Colonic mucosa (tissue), 4 donors: ENCODE results near the gene SPSB1. TPM values are rescaled to one million over a fixed set of nuclear protein-coding genes. Genes with fewer than 3 reads are reported as not detected.

Experiments
- DNase-seq: peaks from one replicate; pipeline ENCODE4 v3.0.0-alpha.2; 2020
- H3K27ac ChIP-seq: fragments of 200-600 bp; one replicate; pipeline ENCODE4 v1.8.0; 2021
- H3K27me3 ChIP-seq: fragments of 200-600 bp; one replicate; pipeline ENCODE4 v1.8.0; 2021
- H3K36me3 ChIP-seq: fragments of 200-600 bp; one replicate; pipeline ENCODE4 v1.8.0; 2021
- H3K4me1 ChIP-seq: fragments of 200-600 bp; one replicate; pipeline ENCODE4 v1.8.0; 2021; ENCODE audit warnings: mild to moderate bottlenecking
- H3K4me3 ChIP-seq: fragments of 200-600 bp; one replicate; pipeline ENCODE4 v1.8.0; 2021
- H3K9ac ChIP-seq, 2 donors: one replicate each; pipeline ENCODE4 v1.7.0; 2013; ENCODE audit warnings: control low read depth in 2 of 2, low read depth in 2 of 2, low read length in 2 of 2
- H3K9me3 ChIP-seq: fragments of 200-600 bp; one replicate; pipeline ENCODE4 v1.8.0; 2021
- intact Hi-C: fragments of 100-400 bp; cut with DNase I; formaldehyde crosslinking; loops from one replicate; pipeline ENCODE4 v1.14.1; 2022
- total RNA-seq, 2 donors: library from RNA; stranded (reverse); fragmentation: NEBNext Ultra II Directional in 1 of 2; extraction: Animal tissue kit (Norgen Biotek cat#: 25700) in 1 of 2; gene quantifications; one replicate each; pipeline ENCODE4 v1.2.1, GENCODE V29; 2021
- TF ChIP-seq, protein P1 (sequence below): fragments of 200-600 bp; IDR thresholded peaks from one replicate; pipeline ENCODE4 v1.8.0; 2022; ENCODE audit warnings: antibody characterized with exemption, mild to moderate bottlenecking
- donor health status: healthy.
- donor health status: DM: no; HTN: no; CAD: no.
- donor health status: DM: no; HTN: no; CAD: no.

The SPSB1 gene
- total RNA-seq, 2 donors from 2014 or later: 14.9 to 28.7 TPM

DNA sequence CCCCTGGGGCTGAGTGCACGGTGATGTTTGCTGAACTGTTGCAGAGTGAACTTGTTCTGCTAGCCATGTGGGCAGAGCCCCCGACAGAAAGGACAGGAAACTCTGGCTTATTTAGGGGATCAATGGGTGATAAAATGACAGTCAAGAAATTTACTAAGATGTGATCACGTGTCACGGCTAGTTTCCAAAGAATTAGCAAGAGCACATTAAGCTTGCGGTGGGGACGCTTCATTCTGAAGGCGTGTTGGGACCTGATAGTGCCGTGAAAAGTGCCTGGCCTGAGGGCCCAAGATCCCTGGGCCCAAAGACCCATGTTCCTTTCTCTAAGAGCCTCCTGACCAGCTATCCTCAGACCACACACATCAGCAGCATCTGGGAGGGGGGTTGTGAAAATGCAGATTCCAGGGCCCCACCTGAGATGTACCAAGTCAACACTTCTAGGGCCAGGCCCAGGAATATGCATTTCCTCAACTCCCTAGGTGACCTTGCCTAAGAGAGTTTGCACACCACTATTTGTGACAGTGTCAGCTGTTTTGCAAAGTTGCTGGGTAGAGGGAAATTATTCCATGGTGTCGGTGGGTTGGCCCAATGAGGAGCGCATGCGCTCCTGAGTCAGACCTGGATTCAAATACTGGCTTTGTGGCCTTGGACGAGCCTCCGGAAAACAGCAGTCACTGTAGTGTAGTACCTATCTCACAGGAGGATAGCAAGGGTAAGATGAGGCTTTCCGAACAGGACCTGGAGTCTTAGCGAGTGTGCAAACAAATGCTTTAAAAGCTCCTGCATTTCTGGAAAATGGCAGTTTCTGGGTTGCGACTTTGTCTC, 77.5 kb downstream of the SPSB1 start:
- Histone ChIP-seq H3K36me3 (no peaks in the 10 kb centered on the region), H3K27me3 (no peaks in the 10 kb centered on the region), H3K4me3 (no peak overlapping the region), H3K9me3 (no peaks in the 10 kb centered on the region), H3K4me1 (peaks cover 13% of the 10 kb centered on the region), H3K27ac (no peak overlapping the region), H3K9ac (no peak overlapping the region)
- intact Hi-C loops: no loop called here
- TF ChIP-seq, protein P1, sequence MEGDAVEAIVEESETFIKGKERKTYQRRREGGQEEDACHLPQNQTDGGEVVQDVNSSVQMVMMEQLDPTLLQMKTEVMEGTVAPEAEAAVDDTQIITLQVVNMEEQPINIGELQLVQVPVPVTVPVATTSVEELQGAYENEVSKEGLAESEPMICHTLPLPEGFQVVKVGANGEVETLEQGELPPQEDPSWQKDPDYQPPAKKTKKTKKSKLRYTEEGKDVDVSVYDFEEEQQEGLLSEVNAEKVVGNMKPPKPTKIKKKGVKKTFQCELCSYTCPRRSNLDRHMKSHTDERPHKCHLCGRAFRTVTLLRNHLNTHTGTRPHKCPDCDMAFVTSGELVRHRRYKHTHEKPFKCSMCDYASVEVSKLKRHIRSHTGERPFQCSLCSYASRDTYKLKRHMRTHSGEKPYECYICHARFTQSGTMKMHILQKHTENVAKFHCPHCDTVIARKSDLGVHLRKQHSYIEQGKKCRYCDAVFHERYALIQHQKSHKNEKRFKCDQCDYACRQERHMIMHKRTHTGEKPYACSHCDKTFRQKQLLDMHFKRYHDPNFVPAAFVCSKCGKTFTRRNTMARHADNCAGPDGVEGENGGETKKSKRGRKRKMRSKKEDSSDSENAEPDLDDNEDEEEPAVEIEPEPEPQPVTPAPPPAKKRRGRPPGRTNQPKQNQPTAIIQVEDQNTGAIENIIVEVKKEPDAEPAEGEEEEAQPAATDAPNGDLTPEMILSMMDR: no peak
- DNase-seq: no peak

GRCh38 chr1:9371391-9371935, 78.8 kb downstream of the SPSB1 start:
- Histone ChIP-seq H3K9me3 (no peaks in the 10 kb centered on the region), H3K4me1 (peaks cover 13% of the 10 kb centered on the region), H3K27me3 (no peaks in the 10 kb centered on the region), H3K36me3 (no peaks in the 10 kb centered on the region), H3K9ac (peak overlapping the region in 1 of 2 donors; percentile 42), H3K27ac (peak overlapping the region; percentile 38), H3K4me3 (no peak overlapping the region)
- intact Hi-C loops: no loop called here
- TF ChIP-seq, protein P1: no peak
- peak; percentile 33 for DNase-seq

DNA sequence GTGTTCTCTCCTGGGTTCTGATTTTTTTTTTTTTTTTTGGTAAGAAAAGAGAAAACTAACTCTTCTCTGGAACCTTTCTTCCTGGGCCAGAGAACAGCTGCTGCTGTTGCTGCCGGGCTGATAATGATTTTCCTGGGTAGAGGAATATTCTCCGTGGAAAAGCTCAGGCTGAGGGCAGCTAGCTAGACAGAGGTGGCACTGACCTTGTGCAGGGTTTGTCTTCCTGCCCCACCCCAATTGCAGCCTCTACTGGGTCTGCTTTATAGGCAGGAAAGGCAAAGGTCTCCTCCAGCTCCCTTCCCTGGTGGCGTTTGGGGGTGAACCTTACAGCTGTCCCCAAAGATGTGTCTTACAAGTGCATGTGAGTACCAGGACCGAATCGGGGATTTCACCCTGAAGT, 79.3 kb downstream of the SPSB1 start:
- Histone ChIP-seq H3K9me3 (no peaks in the 10 kb centered on the region), H3K27ac (peak overlapping the region; percentile 38), H3K36me3 (no peaks in the 10 kb centered on the region), H3K27me3 (no peaks in the 10 kb centered on the region), H3K4me1 (peaks cover 13% of the 10 kb centered on the region), H3K4me3 (no peak overlapping the region), H3K9ac (peak overlapping the region in 1 of 2 donors; percentile 42)
- intact Hi-C loops: no loop called here
- DNase-seq: peak; percentile 40
- TF ChIP-seq, protein P1: no peak

- H3K4me3 ChIP-seq: no peak overlapping the region
These were observed 80.9 kb downstream of the SPSB1 start for GRCh38 chr1:9373619-9374018.

GRCh38 chr1:9374748-9375341, 82.2 kb downstream of the SPSB1 start:
- no peak overlapping the region for H3K27ac ChIP-seq
- no peak for DNase-seq

More at GRCh38 chr1:9373619-9374018, 80.9 kb downstream of the SPSB1 start:
- no peak for DNase-seq
- intact Hi-C loops: no loop called here
- Histone ChIP-seq H3K4me1 (peaks cover 13% of the 10 kb centered on the region), H3K27ac (no peak overlapping the region), H3K9me3 (no peaks in the 10 kb centered on the region), H3K9ac (no peak overlapping the region), H3K27me3 (no peaks in the 10 kb centered on the region), H3K36me3 (no peaks in the 10 kb centered on the region)
- TF ChIP-seq, protein P1: no peak

More at GRCh38 chr1:9374748-9375341, 82.2 kb downstream of the SPSB1 start:
- Histone ChIP-seq H3K9ac (no peak overlapping the region), H3K4me1 (peaks cover 13% of the 10 kb centered on the region), H3K27me3 (no peaks in the 10 kb centered on the region), H3K36me3 (no peaks in the 10 kb centered on the region), H3K4me3 (no peak overlapping the region), H3K9me3 (no peaks in the 10 kb centered on the region)
- TF ChIP-seq, protein P1: no peak
- intact Hi-C loops: no loop called here
